ENCODE measurements around the gene LEUTX.
"Not testable (repeated sequence)": the region's sequence is repeated elsewhere in the genome, so short reads cannot be mapped to it uniquely, and the experiment has no call there.

- not testable (repeated sequence) for TF ChIP-seq CTCF (conservative IDR thresholded peaks at IDR 0.05; ENCODE audit: low read depth, low read length); EZH2 (IDR thresholded peaks at IDR 0.05; ENCODE audit: borderline replicate concordance, low read depth, low read length, poor library complexity, severe bottlenecking)
These were observed 30.0 kb downstream of the LEUTX start for GRCh38 chr19:39808688-39809087.

All from A673 (cell line).